ENCODE results near the gene SUN2.

SUN2 gene

DNA sequence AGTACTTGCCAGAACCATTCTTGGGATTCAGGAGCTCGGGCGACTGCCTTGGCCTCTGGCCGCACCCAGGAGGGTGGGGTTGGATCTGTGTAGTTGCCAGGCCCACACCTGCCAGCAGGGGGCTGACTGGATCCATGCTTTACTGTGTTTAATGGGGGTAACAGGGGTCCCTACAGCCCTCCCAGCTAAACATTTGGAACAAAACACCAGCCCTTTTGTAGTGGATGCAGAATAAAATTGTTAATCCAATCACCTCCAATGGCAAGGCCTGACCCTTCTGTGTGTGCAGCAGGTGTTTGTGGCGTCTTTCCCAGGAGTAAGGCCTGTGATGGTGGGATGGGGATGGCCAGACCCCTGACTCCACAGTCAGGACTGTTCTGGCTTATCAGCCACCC, 22.5 kb downstream of the SUN2 start:
- Histone ChIP-seq H3K27ac (ENCODE audit: low read depth, low read length) (no peak overlapping the region), H3K27me3 (ENCODE audit: insufficient read depth, low read length) (no peaks in the 10 kb centered on the region), H3K4me1 (ENCODE audit: insufficient read depth, low read length) (no peaks in the 10 kb centered on the region), H3K4me3 (ENCODE audit: low read length) (no peak overlapping the region), H3K9ac (ENCODE audit: low read depth, low read length) (no peak overlapping the region), H3K36me3 (ENCODE audit: insufficient read depth, low read length) (peaks cover 47% of the 10 kb centered on the region), H3K9me3 (ENCODE audit: insufficient read depth, low read depth, low read length) (no peaks in the 10 kb centered on the region)
- 84% methylated on average over 4 of the region's 4 CpGs for WGBS

- H3K27me3 ChIP-seq (ENCODE audit: insufficient read depth, low read length): no peaks in the 10 kb centered on the region
- no peaks in the 10 kb centered on the region for H3K4me1 ChIP-seq (ENCODE audit: insufficient read depth, low read length)
- no peaks in the 10 kb centered on the region for H3K9me3 ChIP-seq (ENCODE audit: insufficient read depth, low read depth, low read length)
- H3K4me3 ChIP-seq (ENCODE audit: low read length): no peak overlapping the region
- no peak overlapping the region for H3K9ac ChIP-seq (ENCODE audit: low read depth, low read length)
- WGBS: 90% methylated on average over 13 of the region's 13 CpGs
- no peak overlapping the region for H3K27ac ChIP-seq (ENCODE audit: low read depth, low read length)
- peaks cover 52% of the 10 kb centered on the region for H3K36me3 ChIP-seq (ENCODE audit: insufficient read depth, low read length)
These were observed 23.5 kb downstream of the SUN2 start for GRCh38 chr22:38732251-38732815.

GRCh38 chr22:38731703-38732161, 24.1 kb downstream of the SUN2 start:
- H3K9me3 ChIP-seq (ENCODE audit: insufficient read depth, low read depth, low read length): no peaks in the 10 kb centered on the region
- H3K9ac ChIP-seq (ENCODE audit: low read depth, low read length): no peak overlapping the region
- WGBS: 96% methylated on average over 6 of the region's 6 CpGs
- no peaks in the 10 kb centered on the region for H3K4me1 ChIP-seq (ENCODE audit: insufficient read depth, low read length)
- no peak overlapping the region for H3K27ac ChIP-seq (ENCODE audit: low read depth, low read length)
- no peak overlapping the region for H3K4me3 ChIP-seq (ENCODE audit: low read length)
- peaks cover 58% of the 10 kb centered on the region for H3K36me3 ChIP-seq (ENCODE audit: insufficient read depth, low read length)
- H3K27me3 ChIP-seq (ENCODE audit: insufficient read depth, low read length): no peaks in the 10 kb centered on the region

DNA sequence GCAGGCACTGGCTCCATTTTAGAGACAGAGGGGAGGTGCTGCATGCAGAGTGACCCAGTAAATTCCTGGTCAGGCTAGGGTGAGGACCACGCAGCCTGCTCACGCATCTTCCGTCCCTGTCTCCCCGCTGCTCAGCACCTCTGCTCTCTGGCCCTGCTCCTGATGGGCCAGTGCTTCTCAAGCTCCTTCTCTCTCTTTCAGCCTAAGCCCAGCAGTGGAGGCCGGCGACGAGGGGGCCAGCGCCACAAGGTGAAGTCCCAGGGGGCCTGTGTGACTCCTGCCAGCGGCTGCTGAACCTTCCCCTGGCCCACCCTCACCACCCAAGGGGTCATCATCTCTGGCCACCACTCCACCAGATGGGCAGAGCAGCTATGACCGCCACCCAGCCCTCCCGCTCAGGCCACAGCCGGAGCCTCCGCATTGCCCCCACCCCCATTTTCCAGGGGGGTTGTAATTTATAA, 25.4 kb downstream of the SUN2 start:
- Histone ChIP-seq H3K36me3 (ENCODE audit: insufficient read depth, low read length) (peaks cover 71% of the 10 kb centered on the region), H3K27ac (ENCODE audit: low read depth, low read length) (no peak overlapping the region), H3K9ac (ENCODE audit: low read depth, low read length) (no peak overlapping the region), H3K4me3 (ENCODE audit: low read length) (no peak overlapping the region), H3K9me3 (ENCODE audit: insufficient read depth, low read depth, low read length) (no peaks in the 10 kb centered on the region), H3K4me1 (ENCODE audit: insufficient read depth, low read length) (no peaks in the 10 kb centered on the region), H3K27me3 (ENCODE audit: insufficient read depth, low read length) (no peaks in the 10 kb centered on the region)
- 97% methylated on average over 13 of the region's 13 CpGs for WGBS

GRCh38 chr22:38729946-38730345, 25.9 kb downstream of the SUN2 start:
- peaks cover 76% of the 10 kb centered on the region for H3K36me3 ChIP-seq (ENCODE audit: insufficient read depth, low read length)
- H3K4me1 ChIP-seq (ENCODE audit: insufficient read depth, low read length): no peaks in the 10 kb centered on the region
- no peaks in the 10 kb centered on the region for H3K27me3 ChIP-seq (ENCODE audit: insufficient read depth, low read length)
- no peaks in the 10 kb centered on the region for H3K9me3 ChIP-seq (ENCODE audit: insufficient read depth, low read depth, low read length)
- H3K27ac ChIP-seq (ENCODE audit: low read depth, low read length): no peak overlapping the region
- no peak overlapping the region for H3K9ac ChIP-seq (ENCODE audit: low read depth, low read length)
- no peak overlapping the region for H3K4me3 ChIP-seq (ENCODE audit: low read length)
- WGBS: 93% methylated on average over 6 of the region's 6 CpGs

DNA sequence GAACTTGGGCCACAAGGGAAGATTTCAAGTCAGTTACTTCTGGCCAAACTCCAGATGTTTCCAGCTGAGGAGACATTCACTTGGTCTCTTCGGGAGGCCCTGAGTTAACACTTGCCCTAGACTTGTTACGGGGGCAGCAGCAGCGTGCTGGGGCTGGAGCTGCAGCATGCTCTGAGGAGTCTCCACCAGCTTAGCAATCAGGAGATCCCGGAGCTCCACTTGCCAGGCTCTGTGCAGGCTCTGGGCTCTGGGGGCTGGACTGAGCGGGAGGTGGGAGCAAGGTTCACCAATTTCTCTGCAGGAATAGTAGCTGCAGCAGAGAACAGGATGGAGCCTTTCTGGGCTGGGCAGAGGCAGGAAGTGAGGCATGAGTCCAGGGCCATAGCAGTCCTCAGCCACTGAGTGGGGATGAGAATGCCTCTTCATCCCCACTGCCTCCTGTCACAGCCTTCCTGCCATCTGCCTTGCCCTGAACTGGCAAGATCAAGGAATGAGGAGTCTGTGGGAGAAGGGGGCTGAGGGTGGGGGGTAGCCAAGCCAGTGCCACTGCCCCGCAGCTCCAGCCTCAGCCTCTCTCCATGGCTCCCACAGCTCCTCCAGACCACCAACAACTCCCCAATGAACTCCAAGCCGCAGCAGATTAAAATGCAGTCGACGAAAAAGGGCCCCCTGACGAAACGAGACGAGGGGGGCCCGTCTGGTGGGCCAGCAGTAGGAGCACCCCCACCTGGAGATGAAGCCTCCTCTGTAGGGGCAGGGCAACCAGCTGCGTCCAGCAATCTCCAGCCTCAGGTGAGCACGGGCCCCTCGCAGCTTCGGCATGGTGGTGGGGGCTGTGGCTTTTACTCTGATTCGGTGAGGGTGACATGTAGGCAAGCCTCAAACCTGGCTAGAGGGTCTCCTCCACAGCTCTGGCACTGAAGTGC, 26.7 kb downstream of the SUN2 start:
- Histone ChIP-seq H3K4me1 (ENCODE audit: insufficient read depth, low read length) (no peaks in the 10 kb centered on the region), H3K9ac (ENCODE audit: low read depth, low read length) (no peak overlapping the region), H3K9me3 (ENCODE audit: insufficient read depth, low read depth, low read length) (no peaks in the 10 kb centered on the region), H3K36me3 (ENCODE audit: insufficient read depth, low read length) (peaks cover 79% of the 10 kb centered on the region), H3K27ac (ENCODE audit: low read depth, low read length) (no peak overlapping the region), H3K27me3 (ENCODE audit: insufficient read depth, low read length) (no peaks in the 10 kb centered on the region), H3K4me3 (ENCODE audit: low read length) (no peak overlapping the region)
- WGBS: 96% methylated on average over 18 of the region's 18 CpGs

DNA sequence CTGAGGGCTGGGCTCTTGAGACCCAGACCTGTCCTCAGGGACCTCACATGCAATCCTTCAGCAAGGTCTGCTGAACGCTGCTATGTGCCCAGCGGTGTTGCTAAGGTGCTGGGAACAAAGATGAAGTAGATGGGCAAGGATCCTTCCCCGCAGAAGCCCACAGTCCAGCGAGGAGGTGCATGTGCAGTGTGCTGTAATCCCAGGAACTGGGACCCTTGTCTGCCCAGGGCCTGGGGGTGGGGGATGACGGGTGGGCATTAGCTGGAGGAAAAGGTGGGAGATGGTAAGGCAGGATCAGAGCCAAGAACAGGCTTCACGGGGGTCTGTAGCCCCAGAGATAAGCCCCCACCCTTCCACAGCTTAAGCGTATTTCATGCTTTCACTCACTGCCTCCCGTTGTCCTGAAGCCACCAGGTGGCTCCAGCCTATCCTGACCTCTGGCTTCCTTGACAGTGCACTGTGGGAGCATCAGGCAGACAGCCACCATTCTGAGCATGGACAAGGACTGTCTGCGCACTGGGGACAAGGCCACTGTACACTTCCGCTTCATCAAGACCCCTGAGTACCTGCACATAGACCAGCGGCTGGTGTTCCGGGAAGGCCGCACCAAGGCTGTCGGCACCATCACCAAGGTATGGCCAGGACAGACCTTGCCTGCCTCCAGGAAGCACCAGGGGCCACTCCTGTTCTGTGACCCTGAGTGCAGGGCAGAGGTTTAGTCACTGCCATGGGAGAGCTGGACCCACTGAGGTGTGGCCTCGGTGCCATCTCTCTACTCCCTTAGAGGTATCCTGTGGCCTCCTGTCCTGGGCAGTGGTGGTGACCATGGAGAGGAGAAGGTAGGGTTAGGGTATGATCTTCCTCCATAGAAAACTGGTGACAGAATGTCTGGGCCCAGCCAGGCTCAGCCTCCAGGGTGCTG, 28.0 kb downstream of the SUN2 start:
- no peak overlapping the region for H3K9ac ChIP-seq (ENCODE audit: low read depth, low read length)
- H3K36me3 ChIP-seq (ENCODE audit: insufficient read depth, low read length): peaks cover 89% of the 10 kb centered on the region
- WGBS: 94% methylated on average over 15 of the region's 15 CpGs
- H3K4me1 ChIP-seq (ENCODE audit: insufficient read depth, low read length): no peaks in the 10 kb centered on the region
- no peak overlapping the region for H3K4me3 ChIP-seq (ENCODE audit: low read length)
- no peaks in the 10 kb centered on the region for H3K9me3 ChIP-seq (ENCODE audit: insufficient read depth, low read depth, low read length)
- no peaks in the 10 kb centered on the region for H3K27me3 ChIP-seq (ENCODE audit: insufficient read depth, low read length)
- no peak overlapping the region for H3K27ac ChIP-seq (ENCODE audit: low read depth, low read length)

GRCh38 chr22:38727123-38727522, 28.7 kb downstream of the SUN2 start:
- Histone ChIP-seq H3K9me3 (ENCODE audit: insufficient read depth, low read depth, low read length) (no peaks in the 10 kb centered on the region), H3K27ac (ENCODE audit: low read depth, low read length) (no peak overlapping the region), H3K36me3 (ENCODE audit: insufficient read depth, low read length) (peaks cover 95% of the 10 kb centered on the region), H3K4me3 (ENCODE audit: low read length) (no peak overlapping the region), H3K4me1 (ENCODE audit: insufficient read depth, low read length) (no peaks in the 10 kb centered on the region), H3K9ac (ENCODE audit: low read depth, low read length) (no peak overlapping the region), H3K27me3 (ENCODE audit: insufficient read depth, low read length) (no peaks in the 10 kb centered on the region)
- WGBS: 93% methylated on average over 12 of the region's 12 CpGs

DNA sequence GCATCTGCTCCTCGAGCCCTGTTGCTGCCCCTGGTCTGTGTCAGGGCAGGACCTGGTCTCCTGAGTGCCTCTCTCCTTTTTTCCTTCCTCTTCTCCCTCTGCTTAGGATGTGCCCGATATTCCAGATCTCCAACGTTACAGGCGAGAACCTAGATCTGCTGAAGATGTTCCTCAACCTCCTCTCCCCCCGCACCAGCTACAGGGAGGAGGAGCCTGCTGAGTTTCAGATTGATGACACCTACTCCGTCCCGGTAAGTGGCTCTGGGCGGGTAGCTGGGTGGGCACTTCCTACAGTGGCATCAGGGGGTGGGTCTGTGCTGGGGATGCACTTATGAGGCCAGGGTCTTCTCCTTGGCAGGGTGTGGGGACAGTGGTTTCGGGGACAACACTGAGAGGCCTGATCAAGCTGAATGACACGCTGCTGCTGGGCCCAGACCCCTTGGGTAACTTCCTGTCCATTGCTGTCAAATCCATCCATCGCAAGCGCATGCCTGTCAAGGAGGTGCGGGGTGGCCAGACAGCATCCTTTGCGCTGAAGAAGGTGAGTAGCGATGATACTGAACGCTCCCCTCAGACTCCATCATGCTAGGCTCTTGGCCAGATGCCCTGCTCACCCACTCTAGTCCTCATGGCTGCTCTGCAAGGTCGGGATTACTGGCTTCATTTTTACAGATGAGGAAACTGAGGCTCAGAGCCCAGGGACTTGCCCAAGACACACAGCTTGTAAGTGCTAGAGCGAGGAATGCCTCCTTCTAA, 29.7 kb downstream of the SUN2 start:
- Histone ChIP-seq H3K4me1 (ENCODE audit: insufficient read depth, low read length) (no peaks in the 10 kb centered on the region), H3K9ac (ENCODE audit: low read depth, low read length) (no peak overlapping the region), H3K36me3 (ENCODE audit: insufficient read depth, low read length) (peaks cover 100% of the 10 kb centered on the region), H3K27me3 (ENCODE audit: insufficient read depth, low read length) (no peaks in the 10 kb centered on the region), H3K27ac (ENCODE audit: low read depth, low read length) (no peak overlapping the region), H3K4me3 (ENCODE audit: low read length) (no peak overlapping the region), H3K9me3 (ENCODE audit: insufficient read depth, low read depth, low read length) (no peaks in the 10 kb centered on the region)
- WGBS: 96% methylated on average over 18 of the region's 18 CpGs

DNA sequence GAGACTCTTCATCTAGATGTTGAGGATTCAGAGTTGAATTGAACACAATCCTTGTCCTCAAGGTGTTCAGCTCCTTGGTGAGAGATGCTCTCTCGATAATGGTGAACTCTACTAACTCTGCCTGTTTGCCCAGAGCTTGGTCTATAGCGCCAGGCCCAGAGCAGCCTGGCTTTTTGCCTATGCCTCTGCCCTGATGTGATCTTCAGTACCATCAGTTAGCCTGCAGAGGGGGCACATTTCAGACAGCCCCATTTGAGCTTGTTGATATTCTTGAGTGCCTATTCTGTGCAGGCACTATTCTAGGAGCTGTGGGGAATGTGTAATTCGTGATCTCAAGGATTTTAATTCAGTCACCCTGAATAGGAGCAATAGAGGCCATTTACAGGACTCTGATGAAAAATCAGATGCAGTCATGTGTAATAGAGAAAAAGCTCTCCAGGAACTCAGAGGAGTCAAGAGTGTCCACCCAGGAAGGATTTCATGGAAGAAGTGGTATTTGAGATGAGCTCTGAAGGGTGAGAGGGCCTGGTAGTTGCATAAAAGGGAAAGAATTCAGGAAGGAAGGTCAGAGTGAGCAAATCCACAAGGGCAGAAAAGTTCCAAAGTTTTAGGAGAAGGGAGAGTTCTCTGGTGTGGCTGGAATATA, 30.7 kb downstream of the SUN2 start:
- no peak overlapping the region for H3K4me3 ChIP-seq (ENCODE audit: low read length)
- no peak overlapping the region for H3K27ac ChIP-seq (ENCODE audit: low read depth, low read length)
- H3K27me3 ChIP-seq (ENCODE audit: insufficient read depth, low read length): no peaks in the 10 kb centered on the region
- H3K9me3 ChIP-seq (ENCODE audit: insufficient read depth, low read depth, low read length): no peaks in the 10 kb centered on the region
- H3K4me1 ChIP-seq (ENCODE audit: insufficient read depth, low read length): no peaks in the 10 kb centered on the region
- no peak overlapping the region for H3K9ac ChIP-seq (ENCODE audit: low read depth, low read length)
- WGBS: 90% methylated on average over 3 of the region's 3 CpGs
- peaks cover 97% of the 10 kb centered on the region for H3K36me3 ChIP-seq (ENCODE audit: insufficient read depth, low read length)

Data from HUES64 (cell line).